WTC11 (cell line): ENCODE measurements around the gene SRPRB. TPM values are rescaled to one million over a fixed set of nuclear protein-coding genes. Genes with fewer than 3 reads are reported as not detected.

Source experiments
- ATAC-seq: fragments of 200-7000 bp; cut with Tn5 transposase; 2 replicates; pipeline ENCODE4 v1.10.0; 2021; ENCODE audit warnings: mild to moderate bottlenecking, moderate library complexity
- CTCF ChIA-PET: fragments of 300-600 bp; sonication (Branson Sonifier 250); formaldehyde crosslinking; loops from one replicate; lab custom pipeline; 2021; ENCODE audit warnings: antibody characterized with exemption; lab: Charles Lee
- POLR2A ChIA-PET: fragments of 350-600 bp; sonication (Branson Sonifier 250); formaldehyde crosslinking; loops from one replicate; lab custom pipeline; 2021; ENCODE audit warnings: antibody characterized with exemption; lab: Charles Lee
- DNase-seq: peaks from one replicate; pipeline ENCODE4 v3.0.0; 2021; ENCODE audit warnings: low spot score
- H3K27ac Mint-ChIP-seq: 2 replicates; pipeline ENCODE4 v1.8.0; 2021; ENCODE audit warnings: mixed read lengths
- H3K27me3 Mint-ChIP-seq: 2 replicates; pipeline ENCODE4 v1.8.0; 2021; ENCODE audit warnings: low read depth, mild to moderate bottlenecking, moderate library complexity, mixed read lengths
- H3K36me3 Mint-ChIP-seq: 2 replicates; pipeline ENCODE4 v1.8.0; 2021; ENCODE audit warnings: mixed read lengths
- H3K4me1 Mint-ChIP-seq: 2 replicates; pipeline ENCODE4 v1.8.0; 2022; ENCODE audit warnings: mixed read lengths
- H3K4me3 Mint-ChIP-seq: 2 replicates; pipeline ENCODE4 v1.8.0; 2021; ENCODE audit warnings: mild to moderate bottlenecking, moderate library complexity, mixed read lengths
- H3K9me3 Mint-ChIP-seq: 2 replicates; pipeline ENCODE4 v1.8.0; 2021; ENCODE audit warnings: mixed read lengths
- CBFB ChIP-seq: sonication (generic); formaldehyde crosslinking; IDR thresholded peaks from 2 replicates; pipeline ENCODE4 v1.8.1; 2022; ENCODE audit warnings: mild to moderate bottlenecking, low read depth, missing genetic modification reagents
- E2F4 ChIP-seq: sonication (generic); formaldehyde crosslinking; IDR thresholded peaks from 2 replicates; pipeline ENCODE4 v1.8.1; 2022; ENCODE audit warnings: low read depth, mild to moderate bottlenecking, moderate library complexity, missing genetic modification reagents, borderline replicate concordance
- ELF4 ChIP-seq: sonication (generic); formaldehyde crosslinking; IDR thresholded peaks from 2 replicates; pipeline ENCODE4 v1.8.1; 2022; ENCODE audit warnings: low read depth, mild to moderate bottlenecking, moderate library complexity, missing genetic modification reagents
- ESRRA ChIP-seq: sonication (generic); formaldehyde crosslinking; IDR thresholded peaks from 2 replicates; pipeline ENCODE4 v1.8.1; 2022; ENCODE audit warnings: mild to moderate bottlenecking, missing genetic modification reagents, borderline replicate concordance
- ETV6 ChIP-seq: sonication (generic); formaldehyde crosslinking; IDR thresholded peaks from 2 replicates; pipeline ENCODE4 v1.8.1; 2022; ENCODE audit warnings: mild to moderate bottlenecking, missing genetic modification reagents
- FOXP1 ChIP-seq: sonication (generic); formaldehyde crosslinking; IDR thresholded peaks from 2 replicates; pipeline ENCODE4 v1.8.0; 2022; ENCODE audit warnings: missing genetic modification reagents, mild to moderate bottlenecking, moderate library complexity, borderline replicate concordance
- GABPB1 ChIP-seq: sonication (generic); formaldehyde crosslinking; IDR thresholded peaks from 2 replicates; pipeline ENCODE4 v1.8.1; 2023; ENCODE audit warnings: mild to moderate bottlenecking, missing genetic modification reagents
- GTF2I ChIP-seq: fragments of 250-450 bp; sonication (Bioruptor Pico); conservative IDR thresholded peaks from 2 replicates; pipeline ENCODE4 v1.4.0; 2021; ENCODE audit warnings: mild to moderate bottlenecking
- HMGA2 ChIP-seq: fragments of 250-450 bp; sonication (Bioruptor Pico); IDR thresholded peaks from 2 replicates; pipeline ENCODE4 v1.4.0; 2021; ENCODE audit warnings: mild to moderate bottlenecking, moderate library complexity
- HMGXB4 ChIP-seq: sonication (generic); formaldehyde crosslinking; IDR thresholded peaks from 2 replicates; pipeline ENCODE4 v1.8.1; 2023; ENCODE audit warnings: mild to moderate bottlenecking, moderate library complexity, missing genetic modification reagents
- IRF1 ChIP-seq: sonication (generic); formaldehyde crosslinking; IDR thresholded peaks from 2 replicates; pipeline ENCODE4 v1.8.0; 2023; ENCODE audit warnings: missing genetic modification reagents
- IRF2 ChIP-seq: sonication (generic); formaldehyde crosslinking; IDR thresholded peaks from 2 replicates; pipeline ENCODE4 v1.8.0; 2022; ENCODE audit warnings: low read depth, missing genetic modification reagents, borderline replicate concordance
- NFE2L1 ChIP-seq: sonication (generic); formaldehyde crosslinking; IDR thresholded peaks from 2 replicates; pipeline ENCODE4 v1.8.1; 2023; ENCODE audit warnings: missing genetic modification reagents
- NFYB ChIP-seq: sonication (generic); formaldehyde crosslinking; conservative IDR thresholded peaks from 2 replicates; pipeline ENCODE4 v1.8.0; 2022; ENCODE audit warnings: low read depth, missing genetic modification reagents
- NR2C2 ChIP-seq: sonication (generic); formaldehyde crosslinking; IDR thresholded peaks from 2 replicates; pipeline ENCODE4 v1.8.0; 2022; ENCODE audit warnings: mild to moderate bottlenecking, missing genetic modification reagents
- NR3C1 ChIP-seq: sonication (generic); formaldehyde crosslinking; conservative IDR thresholded peaks from 2 replicates; pipeline ENCODE4 v1.8.1; 2023; ENCODE audit warnings: low read depth, mild to moderate bottlenecking, missing genetic modification reagents
- OVOL2 ChIP-seq: fragments of 250-450 bp; sonication (Bioruptor Pico); IDR thresholded peaks from 2 replicates; pipeline ENCODE4 v1.9.0; 2021; ENCODE audit warnings: mild to moderate bottlenecking, borderline replicate concordance
- RORB ChIP-seq: fragments of 250-450 bp; sonication (Bioruptor Pico); IDR thresholded peaks from 2 replicates; pipeline ENCODE4 v1.9.0; 2021; ENCODE audit warnings: mild to moderate bottlenecking
- SP1 ChIP-seq: sonication (generic); formaldehyde crosslinking; conservative IDR thresholded peaks from 2 replicates; pipeline ENCODE4 v1.8.1; 2022; ENCODE audit warnings: missing genetic modification reagents
- TCF7 ChIP-seq: sonication (generic); formaldehyde crosslinking; IDR thresholded peaks from 2 replicates; pipeline ENCODE4 v1.8.0; 2022; ENCODE audit warnings: mild to moderate bottlenecking, low read depth, missing genetic modification reagents, moderate library complexity
- TEAD1 ChIP-seq: sonication (generic); formaldehyde crosslinking; IDR thresholded peaks from 2 replicates; pipeline ENCODE4 v1.8.0; 2022; ENCODE audit warnings: mild to moderate bottlenecking, missing genetic modification reagents
- ZNF138 ChIP-seq: sonication (generic); formaldehyde crosslinking; conservative IDR thresholded peaks from 2 replicates; pipeline ENCODE4 v1.8.1; 2022; ENCODE audit warnings: mild to moderate bottlenecking, moderate library complexity, missing genetic modification reagents
- ZNF416 ChIP-seq: fragments of 250-450 bp; sonication (Bioruptor Pico); IDR thresholded peaks from 2 replicates; pipeline ENCODE4 v1.9.0; 2021; ENCODE audit warnings: mild to moderate bottlenecking, inconsistent platforms
- ZSCAN18 ChIP-seq: fragments of 250-450 bp; sonication (Bioruptor Pico); IDR thresholded peaks from 2 replicates; pipeline ENCODE4 v2.1.2; 2022; ENCODE audit warnings: mild to moderate bottlenecking, moderate library complexity
- total RNA-seq: library from RNA; stranded (reverse); gene quantifications from 3 replicates; pipeline ENCODE4 v1.2.3, GENCODE V29; 2021

The SRPRB gene
- total RNA-seq, 1 experiment from 2014 or later: 40.9 TPM

GRCh38 chr3:133829310-133829707 lies 23.7 kb downstream of the SRPRB start:
- no peaks in the 10 kb centered on the region; the same call in 1 of the 2 replicates for H3K4me1 Mint-ChIP-seq
- H3K27me3 Mint-ChIP-seq: no peaks in the 10 kb centered on the region
- H3K36me3 Mint-ChIP-seq: peaks cover 10% of the 10 kb centered on the region; the same call in 1 of the 2 replicates
- ChIA-PET POLR2A (no interaction called here), CTCF (interaction anchor here (1.0 to 1.5 kb wide), 2 partner anchors 12 to 101 kb away, joined by 3 to 4 read pairs; no protein-coding TSS in a partner anchor)
- ATAC-seq (no peak), DNase-seq (no peak)
- no peak overlapping the region for H3K4me3 Mint-ChIP-seq
- H3K9me3 Mint-ChIP-seq: no peaks in the 10 kb centered on the region
- TF ChIP-seq NR3C1 (CRISPR knock-in tag): no peak
- TF ChIP-seq FOXP1 (CRISPR knock-in tag): no peak
- TF ChIP-seq NFE2L1 (CRISPR knock-in tag): no peak
- no peak for TF ChIP-seq GABPB1 (CRISPR knock-in tag)
- no peak for TF ChIP-seq HMGXB4 (CRISPR knock-in tag)
- no peak overlapping the region for H3K27ac Mint-ChIP-seq

- ChIA-PET CTCF (interaction anchor here (1.0 kb wide), 1 partner anchor 100 kb away, joined by 3 read pairs; no protein-coding TSS in a partner anchor), POLR2A (no interaction called here)
- no peaks in the 10 kb centered on the region; the same call in 1 of the 2 replicates for H3K4me1 Mint-ChIP-seq
- no peaks in the 10 kb centered on the region for H3K27me3 Mint-ChIP-seq
- no peak for DNase-seq
- no peaks in the 10 kb centered on the region for H3K9me3 Mint-ChIP-seq
- ATAC-seq: no peak
- H3K36me3 Mint-ChIP-seq: peaks cover 5% of the 10 kb centered on the region; the same call in 1 of the 2 replicates
- H3K27ac Mint-ChIP-seq: no peak overlapping the region
- TF ChIP-seq ESRRA (no peak), FOXP1 (CRISPR knock-in tag) (no peak), HMGA2 (no peak), GTF2I (CRISPR knock-in tag) (no peak), E2F4 (CRISPR knock-in tag) (no peak), OVOL2 (CRISPR knock-in tag) (no peak), NFYB (CRISPR knock-in tag) (no peak), ELF4 (no peak), ZNF416 (CRISPR knock-in tag) (no peak), TEAD1 (CRISPR knock-in tag) (no peak), CBFB (CRISPR knock-in tag) (no peak)
- H3K4me3 Mint-ChIP-seq: no peak overlapping the region
Measured at GRCh38 chr3:133830071-133830470, 24.5 kb downstream of the SRPRB start.

GRCh38 chr3:133831966-133832801 lies 26.6 kb downstream of the SRPRB start:
- no peak for TF ChIP-seq ZNF416 (CRISPR knock-in tag)
- no peak for TF ChIP-seq RORB (CRISPR knock-in tag)
- no peak for TF ChIP-seq NR2C2 (CRISPR knock-in tag)
- no peak for TF ChIP-seq ETV6 (CRISPR knock-in tag)
- no peak for TF ChIP-seq ZNF138
- no peak for TF ChIP-seq ZSCAN18 (CRISPR knock-in tag)
- TF ChIP-seq TCF7 (CRISPR knock-in tag): no peak
- no peak for TF ChIP-seq ELF4
- TF ChIP-seq IRF1: no peak
- no peak for TF ChIP-seq IRF2 (CRISPR knock-in tag)
- TF ChIP-seq SP1 (CRISPR knock-in tag): no peak
- Mint-ChIP-seq H3K9me3 (no peaks in the 10 kb centered on the region), H3K27me3 (no peaks in the 10 kb centered on the region), H3K4me3 (no peak overlapping the region), H3K27ac (no peak overlapping the region), H3K36me3 (no peaks in the 10 kb centered on the region), H3K4me1 (no peaks in the 10 kb centered on the region; the same call in 1 of the 2 replicates)
- ChIA-PET POLR2A (no interaction called here), CTCF (interaction anchor here (0.6 to 1.8 kb wide), 14 partner anchors 9 to 169 kb away, joined by 3 to 9 read pairs (median 4); no protein-coding TSS in a partner anchor)
- no peak for DNase-seq
- peak; percentile 26; the same call in 1 of the 2 replicates for ATAC-seq
